ACHN (cell line): ENCODE measurements around the gene SYT7.

Experiments
- DNase-seq: peaks from one replicate; pipeline ENCODE4 v3.0.0-alpha.2; 2015
- in situ Hi-C: cut with HindIII; loops from 2 replicates; pipeline ENCODE4 v1.10.0; 2017; ENCODE audit warnings: low sequenced_read_pairs, low pct_ligation_motif_present, low pct_unique_long_range_greater_than_20kb

The SYT7 gene

DNA sequence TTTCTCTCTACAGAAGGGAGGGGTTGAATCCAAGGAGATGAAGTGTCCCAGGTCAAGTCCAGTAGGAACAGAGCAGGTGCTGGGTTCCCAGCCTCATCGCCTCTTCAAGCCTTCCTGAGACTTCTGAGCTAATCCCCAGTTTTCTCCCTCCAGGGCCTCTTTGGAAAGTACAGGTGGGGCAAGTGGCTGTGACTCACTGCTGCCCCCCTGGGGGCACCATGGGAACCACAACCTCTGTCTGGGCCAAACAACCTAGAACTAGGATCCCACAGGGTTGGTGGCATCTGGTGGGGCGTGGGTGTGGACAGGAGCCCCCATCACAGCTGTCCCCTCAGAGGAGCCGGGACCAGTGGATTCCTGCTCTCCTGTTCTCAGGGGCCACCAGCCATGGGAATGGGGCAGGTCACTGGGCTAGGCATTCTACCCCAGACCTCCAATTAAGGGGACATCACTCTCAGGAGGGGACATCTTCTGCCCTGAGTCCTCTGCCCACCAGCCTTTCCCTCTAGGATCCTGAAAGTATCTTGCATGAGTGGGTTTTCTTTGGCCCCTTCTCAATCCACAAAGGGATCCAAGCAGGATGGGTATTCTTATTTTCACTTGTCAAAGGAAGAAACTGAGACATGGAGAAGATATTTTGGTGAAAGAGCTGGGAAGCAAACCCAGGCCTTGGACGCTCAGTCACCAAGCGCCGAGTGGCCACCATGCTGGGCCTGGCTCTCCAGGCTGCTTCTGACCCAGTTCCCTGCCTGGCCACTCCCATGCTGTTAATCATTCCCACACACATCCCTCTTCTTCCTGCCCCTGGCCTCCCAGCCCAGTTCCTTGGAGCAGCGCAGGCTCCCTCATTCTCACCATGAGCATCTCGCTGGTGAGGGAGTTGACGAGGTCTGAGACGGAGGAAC is 48.5 kb downstream of the SYT7 start:
- in situ Hi-C loops, result no loop called here
- DNase-seq, result peak; percentile 52

DNA sequence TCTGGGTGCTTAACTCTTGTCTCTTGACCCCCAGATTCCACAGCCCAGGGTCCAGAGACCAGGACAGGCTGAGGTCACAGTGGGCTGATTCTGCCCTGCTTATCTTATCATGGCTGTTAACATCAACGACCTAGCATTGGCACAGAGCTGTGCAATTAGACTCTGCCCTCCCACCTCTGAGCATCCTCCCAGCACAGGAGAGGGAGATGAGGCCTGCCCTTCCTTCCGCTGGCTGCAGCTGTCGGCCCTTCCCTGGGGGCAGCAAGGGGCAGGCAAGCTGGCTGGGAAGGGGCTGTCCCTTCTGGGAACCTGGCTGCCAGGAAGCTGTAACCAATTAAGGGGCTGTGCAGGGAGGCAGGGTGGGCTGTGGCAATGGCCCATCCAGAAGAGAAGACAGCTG is 49.8 kb downstream of the SYT7 start:
- no peak for DNase-seq
- in situ Hi-C loops, result no loop called here

- in situ Hi-C loops, result no loop called here
- no peak for DNase-seq
Observed at GRCh38 chr11:61529537-61530225, 51.2 kb downstream of the SYT7 start.

DNA sequence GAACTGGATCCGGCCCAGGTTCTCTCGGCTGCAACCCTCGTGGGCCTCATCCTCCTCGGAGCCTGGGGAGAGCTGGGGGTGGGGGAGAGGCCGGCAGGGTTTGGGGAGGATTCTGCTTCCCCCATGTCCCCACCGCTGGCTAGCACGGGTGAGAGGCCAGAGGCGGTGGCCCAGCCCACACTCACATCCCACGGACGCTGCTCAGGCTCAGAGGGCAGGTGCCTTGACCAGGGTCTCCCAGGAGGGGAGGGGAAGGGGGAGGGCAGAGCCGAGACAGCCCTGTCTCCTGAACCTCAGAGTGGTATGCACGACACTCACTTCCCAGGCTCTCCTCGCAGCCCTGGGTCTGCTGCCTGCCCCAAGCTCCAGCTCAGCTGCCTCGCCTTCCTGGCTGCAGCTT is 52.8 kb downstream of the SYT7 start:
- no peak for DNase-seq
- in situ Hi-C loops, result no loop called here

- DNase-seq, result no peak
- in situ Hi-C loops, result no loop called here
Observed at GRCh38 chr11:61526956-61527731, 53.7 kb downstream of the SYT7 start.

DNA sequence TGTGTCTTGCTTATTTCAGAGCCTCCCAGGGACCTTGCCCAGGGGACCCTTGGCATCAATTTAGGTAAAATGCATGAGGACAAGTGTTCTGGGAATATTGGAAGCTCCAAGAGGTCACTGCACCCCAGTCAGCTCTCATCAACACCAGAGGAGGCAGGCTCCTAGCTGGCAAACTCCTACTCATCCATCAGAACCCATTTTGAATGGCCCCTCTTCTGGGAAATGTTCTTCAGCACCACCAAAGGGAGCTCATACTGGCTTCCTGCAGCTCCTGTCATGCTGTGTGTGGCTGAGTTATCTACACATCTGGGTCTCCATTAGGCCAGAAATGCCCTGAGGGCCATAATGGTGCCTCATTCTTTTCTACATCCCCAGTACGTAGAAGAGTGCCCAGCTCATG is 54.6 kb downstream of the SYT7 start:
- DNase-seq, result no peak
- in situ Hi-C loops, result no loop called here

DNA sequence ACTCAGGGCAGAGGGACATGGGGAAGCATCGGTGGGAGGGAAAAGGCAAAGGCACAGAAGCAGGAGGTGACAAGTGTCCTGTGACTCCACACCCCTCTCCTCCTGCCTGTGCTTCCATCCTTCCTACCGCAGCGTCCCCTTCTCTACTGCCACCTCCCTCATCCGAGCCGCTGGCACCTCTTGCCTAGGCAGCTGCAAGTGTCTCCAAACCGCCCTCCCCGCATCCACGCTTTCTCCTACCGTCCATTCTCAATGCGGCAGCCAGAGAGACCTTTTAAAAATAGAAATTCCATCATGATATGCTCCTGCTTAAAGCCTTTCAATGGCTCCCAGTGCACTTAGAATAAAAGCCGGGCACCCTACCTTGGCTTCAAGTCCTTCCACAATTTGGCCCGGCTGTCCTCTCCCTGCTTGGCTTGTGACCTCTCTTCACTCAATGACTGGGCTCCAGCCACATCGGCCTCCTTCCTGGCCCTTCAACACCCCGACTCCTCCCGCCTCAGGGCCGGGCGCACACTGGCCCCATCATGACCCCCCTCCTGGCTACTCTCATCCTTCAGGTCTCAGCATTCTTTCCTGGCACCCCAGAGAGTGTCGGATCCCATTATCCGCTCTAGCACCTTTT is 55.8 kb downstream of the SYT7 start:
- in situ Hi-C loops, result no loop called here
- no peak for DNase-seq

DNA sequence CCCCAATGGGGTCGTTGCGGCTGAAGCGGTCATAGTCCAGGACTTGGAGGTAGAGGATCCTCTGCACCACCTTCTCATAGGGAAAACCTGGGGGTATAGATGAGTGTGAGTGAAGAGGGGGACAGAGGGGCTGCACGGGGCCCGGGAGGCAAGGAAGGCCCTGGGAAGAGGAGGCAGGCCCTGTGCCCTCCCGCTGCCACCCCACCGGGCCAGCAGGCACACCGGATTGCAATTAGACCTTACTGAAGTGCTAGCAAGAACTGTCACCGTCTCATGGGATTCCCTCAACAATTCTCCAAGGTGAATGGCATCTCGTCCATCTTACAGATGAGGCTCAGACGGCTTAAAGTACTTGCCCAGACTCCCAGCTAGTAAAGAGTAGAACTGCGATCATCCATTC is 56.4 kb downstream of the SYT7 start:
- in situ Hi-C loops, result no loop called here
- no peak for DNase-seq

DNA sequence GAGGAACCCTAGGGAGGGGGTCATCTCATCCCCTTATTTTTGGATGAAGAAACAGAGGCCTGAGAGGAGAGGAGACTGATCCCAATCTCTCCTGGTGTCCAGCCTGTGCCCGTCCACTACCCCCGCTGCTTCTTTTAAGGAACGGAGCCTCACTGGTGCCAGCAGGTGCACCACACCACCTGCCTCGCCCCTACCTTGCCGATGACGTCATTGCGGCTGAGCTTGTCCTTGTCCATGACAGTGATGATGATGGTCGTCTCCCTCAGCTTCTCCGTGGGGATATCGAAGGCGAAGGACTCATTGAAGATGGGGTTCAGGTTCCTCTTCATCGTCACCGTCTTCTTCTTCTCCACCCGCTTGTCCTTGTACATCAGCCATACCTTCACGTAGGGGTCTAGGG is 58.0 kb downstream of the SYT7 start:
- DNase-seq, result no peak
- in situ Hi-C loops, result no loop called here

DNA sequence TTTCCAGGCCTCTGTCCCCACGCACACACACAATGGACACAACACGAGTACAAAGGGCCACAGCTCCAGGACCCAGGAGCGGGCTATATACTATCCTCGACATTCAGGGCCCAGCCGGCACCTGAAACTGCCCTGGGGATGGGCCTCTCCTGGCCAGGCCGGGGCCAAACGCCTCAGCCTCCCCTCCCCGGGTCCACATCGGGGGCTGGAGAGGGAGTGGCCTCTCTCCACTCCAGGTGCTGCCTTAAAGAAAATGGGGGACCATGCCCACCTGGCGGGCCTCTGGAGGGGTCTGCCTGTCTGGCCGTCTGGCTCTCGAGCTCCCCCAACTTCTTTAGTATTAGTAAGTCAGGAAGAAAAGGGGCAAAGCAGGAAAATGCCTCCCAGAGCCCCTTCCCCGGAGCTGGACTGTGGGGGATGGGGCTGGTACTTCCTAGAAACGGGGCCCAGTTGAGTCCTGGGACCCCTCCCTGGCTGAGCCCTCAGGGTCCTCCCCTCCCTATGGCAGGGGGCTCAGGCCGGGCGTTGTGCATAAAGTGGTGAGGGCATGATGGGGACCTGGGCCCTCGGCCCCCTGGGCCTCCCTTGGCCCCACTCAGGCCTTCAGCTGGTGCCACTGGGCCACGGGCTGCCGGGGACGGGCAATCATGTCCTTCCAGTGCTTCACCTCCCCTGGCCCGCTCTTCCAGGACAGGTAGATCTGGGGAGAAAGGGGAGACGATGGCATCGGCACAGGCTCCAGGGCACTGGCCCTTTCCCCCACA is 62.7 kb downstream of the SYT7 start:
- in situ Hi-C loops, result no loop called here
- no peak for DNase-seq

DNA sequence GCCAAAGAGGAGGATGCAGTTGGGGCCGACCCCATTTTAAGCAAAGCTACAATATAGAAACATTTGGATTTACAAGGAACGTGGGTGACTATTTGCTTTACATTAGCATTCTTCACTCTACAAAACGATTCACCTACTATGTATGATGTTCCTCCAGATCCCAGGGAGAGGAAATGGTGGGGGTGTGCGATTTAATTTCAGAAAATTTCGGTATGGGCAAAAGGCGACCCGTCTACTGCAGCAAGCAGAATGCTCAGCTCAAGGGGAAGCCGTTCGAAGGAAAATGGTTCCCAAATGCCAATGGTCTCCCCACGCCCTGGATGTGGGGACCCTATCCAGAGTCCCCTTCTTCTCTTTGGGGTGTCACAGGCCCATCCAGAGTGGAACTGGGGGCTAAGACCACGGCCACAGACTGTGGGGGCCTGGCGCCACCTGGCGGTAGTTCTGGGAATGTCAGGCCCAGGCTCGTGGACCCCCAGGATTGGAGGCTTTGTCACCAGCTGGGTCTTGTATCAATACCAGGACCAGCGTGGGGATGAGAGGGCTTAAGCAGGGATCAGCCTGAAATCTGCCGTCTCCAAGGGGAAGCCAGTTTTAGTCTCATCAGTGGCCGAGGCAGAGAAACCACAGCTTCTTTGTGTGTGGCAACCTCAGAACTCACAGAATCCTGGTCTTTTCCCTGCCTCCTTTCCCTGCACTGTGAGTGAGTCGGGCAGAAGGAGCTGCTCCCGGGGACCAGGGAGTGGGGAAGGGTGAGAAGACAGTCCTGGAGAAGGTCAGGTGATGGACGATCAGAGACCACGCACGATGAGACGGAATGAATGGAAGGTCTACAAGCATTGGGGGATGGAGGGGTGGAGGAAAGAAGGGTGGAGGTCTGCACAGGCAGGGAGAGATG is 64.0 kb downstream of the SYT7 start:
- in situ Hi-C loops, result no loop called here
- DNase-seq, result peak; percentile 10

DNA sequence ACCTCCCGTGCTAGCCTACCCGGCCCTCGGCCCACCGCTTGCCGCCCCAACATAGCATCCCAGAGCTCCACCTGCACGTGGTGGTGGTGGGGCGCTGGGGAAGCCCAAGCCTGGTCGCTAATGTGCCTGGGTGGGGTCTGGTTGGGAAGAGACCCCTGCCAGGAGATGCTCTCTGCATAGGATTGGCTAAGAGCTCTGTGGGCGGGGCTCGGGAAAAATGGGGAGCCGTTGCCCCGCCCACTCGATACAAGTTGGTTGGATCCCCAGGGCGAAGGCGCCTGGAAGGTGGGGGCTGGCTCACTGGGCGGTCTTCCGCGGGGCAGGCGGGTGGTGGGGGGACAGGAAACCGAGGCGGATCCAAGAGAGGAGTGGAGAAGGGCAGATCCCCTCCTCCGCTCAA is 64.7 kb downstream of the SYT7 start:
- in situ Hi-C loops, result no loop called here
- no peak for DNase-seq

- no peak for DNase-seq
- in situ Hi-C loops, result no loop called here
Observed at GRCh38 chr11:61515686-61516085, 65.2 kb downstream of the SYT7 start.

GRCh38 chr11:61514050-61514917 is 66.6 kb downstream of the SYT7 start:
- in situ Hi-C loops, result no loop called here
- no peak for DNase-seq

GRCh38 chr11:61513143-61513765 is 67.6 kb downstream of the SYT7 start:
- in situ Hi-C loops, result no loop called here
- DNase-seq, result no peak

GRCh38 chr11:61512435-61512834 is 68.4 kb downstream of the SYT7 start:
- no peak for DNase-seq
- in situ Hi-C loops, result no loop called here
